KMS-11 (cell line): ENCODE data around the gene AMOTL1.

ENCODE experiments used
- H2AFZ ChIP-seq: fragments of 200-600 bp; sonication (generic); 2 replicates; pipeline ENCODE4 v1.6.1; 2016; ENCODE audit warnings: antibody characterized with exemption, mixed run types, low read depth
- H3K27ac ChIP-seq: fragments of 200-600 bp; sonication (generic); 2 replicates; pipeline ENCODE4 v1.6.1; 2016; ENCODE audit warnings: mild to moderate bottlenecking, mixed run types
- H3K27me3 ChIP-seq: fragments of 200-600 bp; sonication (generic); 2 replicates; pipeline ENCODE4 v1.6.1; 2017; ENCODE audit warnings: mild to moderate bottlenecking, low read depth, mixed run types, moderate library complexity; ENCODE audit not compliant: insufficient read depth
- H3K36me3 ChIP-seq: fragments of 200-600 bp; sonication (generic); 2 replicates; pipeline ENCODE4 v1.6.1; 2017; ENCODE audit warnings: mild to moderate bottlenecking, mixed run types; ENCODE audit not compliant: insufficient read depth
- H3K4me1 ChIP-seq: fragments of 200-600 bp; sonication (generic); 2 replicates; pipeline ENCODE4 v1.6.1; 2016; ENCODE audit warnings: mild to moderate bottlenecking, low read depth, mixed run types; ENCODE audit not compliant: poor library complexity, severe bottlenecking
- H3K4me2 ChIP-seq: fragments of 200-600 bp; sonication (generic); 2 replicates; pipeline ENCODE4 v1.7.0; 2016; ENCODE audit warnings: mild to moderate bottlenecking, mixed run types
- H3K4me3 ChIP-seq: fragments of 200-600 bp; sonication (generic); IDR thresholded peaks from 2 replicates; pipeline ENCODE4 v1.6.1; 2017; ENCODE audit warnings: low read depth, low read length, mixed read lengths; ENCODE audit not compliant: insufficient read depth
- H3K79me2 ChIP-seq: fragments of 200-600 bp; sonication (generic); 2 replicates; pipeline ENCODE4 v1.6.1; 2016; ENCODE audit warnings: low read depth, mixed run types; ENCODE audit not compliant: insufficient read depth
- H3K9ac ChIP-seq: fragments of 200-600 bp; sonication (generic); 2 replicates; pipeline ENCODE4 v1.6.1; 2016; ENCODE audit warnings: mild to moderate bottlenecking, mixed run types
- H4K20me1 ChIP-seq: fragments of 200-600 bp; sonication (generic); 2 replicates; pipeline ENCODE4 v1.6.1; 2016; ENCODE audit warnings: mild to moderate bottlenecking, mixed run types; ENCODE audit not compliant: insufficient read depth
- TF ChIP-seq, protein P1 (sequence below): fragments of 200-600 bp; sonication (generic); conservative IDR thresholded peaks from 2 replicates; pipeline ENCODE4 v1.6.1; 2017; ENCODE audit warnings: low read depth, mild to moderate bottlenecking, antibody characterized with exemption, low read length, moderate library complexity, mixed read lengths

The AMOTL1 gene

DNA sequence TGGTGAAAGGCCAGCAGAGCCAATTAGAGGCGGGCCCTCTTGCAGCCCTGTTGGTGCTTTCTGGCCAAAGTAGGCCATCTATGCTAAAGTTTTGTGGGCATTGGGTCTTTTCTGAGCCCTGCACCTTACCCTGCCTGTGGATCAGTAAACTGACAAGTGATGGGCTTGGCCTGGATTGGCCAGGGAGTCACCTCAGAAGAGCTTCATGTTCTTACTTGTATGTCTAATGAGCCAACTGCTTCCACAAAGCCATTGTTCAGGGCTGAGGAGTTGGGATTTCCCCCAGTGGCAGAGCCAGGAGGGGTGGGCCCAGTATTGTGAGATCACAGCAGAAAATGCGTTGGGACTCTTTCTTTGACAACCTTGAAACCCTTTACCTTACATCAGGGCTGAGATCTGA lies 114.8 kb downstream of the AMOTL1 start:
- Histone ChIP-seq H3K27me3 (no peaks in the 10 kb centered on the region), H3K4me1 (no peaks in the 10 kb centered on the region), H3K4me2 (no peak overlapping the region), H3K9ac (no peak overlapping the region), H3K79me2 (no peaks in the 10 kb centered on the region), H2AFZ (no peak overlapping the region), H3K4me3 (no peak overlapping the region), H3K36me3 (no peaks in the 10 kb centered on the region), H4K20me1 (no peaks in the 10 kb centered on the region), H3K27ac (no peak overlapping the region)
- TF ChIP-seq, protein P1, sequence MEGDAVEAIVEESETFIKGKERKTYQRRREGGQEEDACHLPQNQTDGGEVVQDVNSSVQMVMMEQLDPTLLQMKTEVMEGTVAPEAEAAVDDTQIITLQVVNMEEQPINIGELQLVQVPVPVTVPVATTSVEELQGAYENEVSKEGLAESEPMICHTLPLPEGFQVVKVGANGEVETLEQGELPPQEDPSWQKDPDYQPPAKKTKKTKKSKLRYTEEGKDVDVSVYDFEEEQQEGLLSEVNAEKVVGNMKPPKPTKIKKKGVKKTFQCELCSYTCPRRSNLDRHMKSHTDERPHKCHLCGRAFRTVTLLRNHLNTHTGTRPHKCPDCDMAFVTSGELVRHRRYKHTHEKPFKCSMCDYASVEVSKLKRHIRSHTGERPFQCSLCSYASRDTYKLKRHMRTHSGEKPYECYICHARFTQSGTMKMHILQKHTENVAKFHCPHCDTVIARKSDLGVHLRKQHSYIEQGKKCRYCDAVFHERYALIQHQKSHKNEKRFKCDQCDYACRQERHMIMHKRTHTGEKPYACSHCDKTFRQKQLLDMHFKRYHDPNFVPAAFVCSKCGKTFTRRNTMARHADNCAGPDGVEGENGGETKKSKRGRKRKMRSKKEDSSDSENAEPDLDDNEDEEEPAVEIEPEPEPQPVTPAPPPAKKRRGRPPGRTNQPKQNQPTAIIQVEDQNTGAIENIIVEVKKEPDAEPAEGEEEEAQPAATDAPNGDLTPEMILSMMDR, result no peak

DNA sequence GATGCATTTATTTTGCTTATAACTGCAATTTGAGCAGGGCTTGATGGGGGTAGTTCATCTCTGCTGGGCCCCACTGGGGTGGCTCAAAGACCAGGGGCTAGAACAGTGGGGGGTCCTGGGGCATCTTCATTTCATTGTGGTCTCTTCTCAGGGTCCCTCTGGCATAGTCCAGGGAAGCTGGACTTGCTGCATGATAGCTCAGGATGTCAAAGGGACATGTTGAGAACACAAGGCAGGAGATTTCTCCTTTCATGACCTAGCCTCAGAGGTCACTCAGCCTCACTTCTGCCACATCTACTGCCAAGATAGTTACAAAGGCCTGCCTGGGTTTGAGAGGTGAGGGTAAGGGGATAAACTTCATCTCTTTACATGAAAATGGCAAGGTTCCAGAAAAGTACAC lies 115.7 kb downstream of the AMOTL1 start:
- no peak overlapping the region for H3K27ac ChIP-seq
- no peak overlapping the region for H3K4me2 ChIP-seq

DNA sequence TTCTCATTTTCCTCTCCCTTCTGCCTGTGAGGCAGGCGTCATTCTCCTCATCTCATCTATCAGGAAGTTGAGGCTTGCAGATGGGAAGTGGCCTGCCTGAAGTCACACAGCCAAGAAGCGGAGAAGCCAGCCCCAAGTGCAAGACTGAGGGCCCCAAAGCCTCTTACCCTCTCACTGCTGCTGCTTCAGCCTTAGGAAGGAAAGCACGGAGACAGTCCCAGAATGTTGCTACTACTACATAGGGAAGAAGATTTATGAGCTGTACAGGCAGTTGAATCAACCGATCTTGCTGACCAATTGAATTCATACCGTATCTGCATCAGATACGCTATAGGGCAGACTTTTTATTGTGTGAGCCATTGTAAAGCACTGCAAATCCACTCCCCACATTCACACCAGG lies 116.2 kb downstream of the AMOTL1 start:
- H3K27me3 ChIP-seq, result no peaks in the 10 kb centered on the region
- TF ChIP-seq, protein P1, result no peak
- no peaks in the 10 kb centered on the region for H3K4me1 ChIP-seq
- H2AFZ ChIP-seq, result no peak overlapping the region
- H3K4me2 ChIP-seq, result no peak overlapping the region
- H4K20me1 ChIP-seq, result no peaks in the 10 kb centered on the region
- H3K27ac ChIP-seq, result no peak overlapping the region
- H3K36me3 ChIP-seq, result no peaks in the 10 kb centered on the region
- no peak overlapping the region for H3K9ac ChIP-seq
- H3K4me3 ChIP-seq, result no peak overlapping the region
- H3K79me2 ChIP-seq, result no peaks in the 10 kb centered on the region

More for the DNA sequence above, 115.7 kb downstream of the AMOTL1 start:
- Histone ChIP-seq H3K27me3 (no peaks in the 10 kb centered on the region), H3K9ac (no peak overlapping the region), H3K4me1 (no peaks in the 10 kb centered on the region), H2AFZ (no peak overlapping the region), H3K36me3 (no peaks in the 10 kb centered on the region), H3K79me2 (no peaks in the 10 kb centered on the region), H3K4me3 (no peak overlapping the region), H4K20me1 (no peaks in the 10 kb centered on the region)
- TF ChIP-seq, protein P1, result no peak

DNA sequence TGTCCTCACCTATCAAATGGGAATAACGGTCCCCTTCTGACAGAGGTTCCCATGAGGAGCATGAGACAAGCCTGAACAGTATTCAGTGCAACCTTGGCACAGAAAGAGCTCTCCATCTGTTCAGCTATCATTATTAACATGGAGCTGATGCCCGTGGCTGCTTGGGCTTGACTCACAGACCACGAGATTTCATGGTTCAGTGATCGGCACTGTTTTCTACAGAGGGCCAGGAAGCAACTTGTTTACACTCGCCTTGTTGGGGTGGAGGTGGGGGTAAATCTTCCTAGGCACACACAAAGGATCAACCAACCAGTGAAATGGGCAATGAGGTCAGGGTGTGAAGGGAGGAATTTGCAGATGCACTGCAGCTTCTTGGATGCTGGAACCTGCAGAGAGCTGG lies 117.0 kb downstream of the AMOTL1 start:
- H3K4me1 ChIP-seq, result no peaks in the 10 kb centered on the region
- no peak overlapping the region for H2AFZ ChIP-seq
- H3K79me2 ChIP-seq, result no peaks in the 10 kb centered on the region
- no peaks in the 10 kb centered on the region for H4K20me1 ChIP-seq
- H3K9ac ChIP-seq, result no peak overlapping the region
- H3K36me3 ChIP-seq, result no peaks in the 10 kb centered on the region
- no peak overlapping the region for H3K4me2 ChIP-seq
- H3K27ac ChIP-seq, result no peak overlapping the region
- no peaks in the 10 kb centered on the region for H3K27me3 ChIP-seq
- TF ChIP-seq, protein P1, result no peak
- no peak overlapping the region for H3K4me3 ChIP-seq
